Cardiac septum (tissue), 1 donor: Measurements from ENCODE around the gene ADGRB3. TPM values are rescaled to one million over a fixed set of nuclear protein-coding genes. Genes with fewer than 3 reads are reported as not detected.

Experiments used
- DNase-seq: peaks from one replicate; pipeline ENCODE4 v3.0.0-alpha.2; 2020; ENCODE audit warnings: low spot score
- intact Hi-C: fragments of 100-400 bp; cut with DNase I; formaldehyde crosslinking; loops from one replicate; pipeline ENCODE4 v1.14.0; 2022
- total RNA-seq: library from RNA; stranded (reverse); fragmentation: NEBNext Ultra II Directional; extraction: Animal tissue kit (Norgen Biotek cat#: 25700); gene quantifications from one replicate; pipeline ENCODE4 v1.2.1, GENCODE V29; 2021
- donor health status: DM: no; HTN: no; CAD: no.

ADGRB3 gene
- total RNA-seq, 1 donor from 2014 or later, result 0.51 TPM

DNA sequence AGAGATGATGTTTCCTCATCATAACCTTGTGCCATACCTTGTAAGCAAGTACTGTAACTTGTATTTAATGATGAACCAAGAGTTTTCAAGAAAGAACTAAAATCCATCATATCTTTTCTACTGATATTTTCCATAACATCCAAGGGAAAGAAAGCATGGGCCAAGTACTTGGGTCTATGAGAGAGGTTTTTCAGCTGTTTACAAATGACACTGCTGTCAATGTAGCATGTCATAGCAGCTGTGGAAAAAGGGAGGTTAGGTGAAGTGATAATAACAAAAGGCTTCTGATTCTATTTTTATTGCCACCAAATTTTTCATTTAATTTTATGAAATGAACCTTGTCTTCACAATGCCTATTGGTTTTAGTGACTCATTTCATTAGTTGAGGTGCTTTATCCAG, 679.4 kb downstream of the ADGRB3 start:
- intact Hi-C loops, result no loop called here

DNA sequence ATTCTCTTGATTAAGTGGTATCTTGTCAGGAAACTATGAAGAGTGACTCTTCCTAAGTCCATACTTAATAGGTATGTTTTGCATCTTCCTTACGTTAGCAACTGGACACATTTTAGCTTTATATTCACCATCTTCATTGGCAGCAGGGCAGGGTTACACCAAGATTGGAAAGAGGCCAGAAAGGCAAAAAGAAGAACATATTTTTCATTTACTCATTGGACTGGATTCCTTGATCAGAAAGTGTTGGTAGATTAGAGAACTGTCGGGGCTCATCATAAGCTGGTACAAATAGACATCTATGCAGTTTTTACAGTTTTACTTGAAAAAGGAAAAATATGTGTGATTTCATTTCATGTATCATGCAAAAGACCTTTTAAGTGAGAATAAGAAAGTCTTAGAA, 696.8 kb downstream of the ADGRB3 start:
- DNase-seq, result no peak
- intact Hi-C loops, result no loop called here

More for the DNA sequence above, 679.4 kb downstream of the ADGRB3 start:
- DNase-seq, result no peak

DNA sequence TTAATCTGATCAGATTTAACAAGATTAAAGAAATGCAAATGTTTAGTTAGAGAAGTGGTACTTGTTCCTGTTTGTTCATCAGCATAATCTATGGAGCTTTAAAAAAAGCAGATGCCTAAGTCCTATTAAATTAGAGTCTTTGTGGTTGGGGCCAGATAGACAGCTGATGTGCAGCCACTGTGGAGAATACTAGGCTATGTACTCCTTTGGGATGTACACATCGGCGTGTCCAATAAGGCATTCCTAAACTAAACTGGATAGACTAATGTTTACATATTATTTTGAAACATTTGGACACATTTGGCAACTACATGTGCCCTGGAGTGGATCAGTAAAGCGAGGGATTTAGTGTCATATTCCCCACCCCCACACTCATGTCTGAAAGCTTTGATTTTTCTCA, 702.2 kb downstream of the ADGRB3 start:
- intact Hi-C loops, result no loop called here
- no peak for DNase-seq

DNA sequence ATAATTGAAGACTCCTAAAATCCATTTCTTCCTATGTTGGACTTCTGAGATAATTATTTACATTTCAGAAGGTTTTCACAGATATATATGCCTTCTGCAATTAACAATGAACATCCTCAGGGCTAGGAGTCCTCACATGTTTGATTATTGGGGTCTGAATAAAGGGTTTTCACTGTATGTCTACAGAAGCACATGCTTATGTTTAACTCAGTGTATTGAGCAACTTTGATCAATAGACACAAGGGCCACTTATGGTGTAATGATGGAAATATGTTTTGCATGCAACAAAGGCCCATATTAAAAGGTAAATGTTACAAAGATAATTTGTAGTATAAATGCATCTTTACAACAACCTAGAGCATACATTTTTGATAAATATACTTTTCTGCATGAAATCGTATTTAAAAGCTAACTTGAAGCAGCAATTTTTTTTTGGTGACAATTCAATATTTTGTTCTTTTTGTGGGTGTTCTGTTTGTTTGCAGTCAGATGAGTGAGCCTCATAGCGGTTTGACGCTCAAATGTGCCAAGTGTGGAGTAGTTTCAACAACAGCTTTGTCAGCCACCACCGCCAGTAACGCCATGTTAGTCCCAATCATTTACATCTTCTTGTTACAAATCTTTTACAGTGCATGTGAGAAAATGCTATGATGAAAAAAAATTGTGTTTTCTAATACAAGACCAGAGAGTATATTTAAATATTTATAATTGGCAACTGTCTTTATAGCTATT, 703.5 kb downstream of the ADGRB3 start:
- intact Hi-C loops, result no loop called here
- no peak for DNase-seq

DNA sequence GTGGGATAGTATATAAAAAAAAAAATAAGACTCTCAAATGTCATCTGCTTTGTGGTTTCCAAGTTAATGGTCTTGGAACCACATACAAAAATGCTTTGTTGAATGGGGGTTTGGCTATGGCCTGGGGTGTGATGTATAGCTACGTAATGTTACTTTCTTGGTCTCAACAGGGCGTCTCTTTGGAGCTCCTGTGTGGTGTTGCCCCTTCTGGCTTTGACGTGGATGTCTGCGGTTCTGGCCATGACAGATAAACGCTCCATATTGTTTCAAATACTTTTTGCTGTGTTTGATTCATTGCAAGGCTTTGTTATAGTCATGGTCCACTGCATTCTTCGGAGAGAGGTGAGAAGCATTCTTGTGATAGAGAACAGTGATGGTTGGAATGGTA, 704.1 kb downstream of the ADGRB3 start:
- no peak for DNase-seq
- intact Hi-C loops, result no loop called here

DNA sequence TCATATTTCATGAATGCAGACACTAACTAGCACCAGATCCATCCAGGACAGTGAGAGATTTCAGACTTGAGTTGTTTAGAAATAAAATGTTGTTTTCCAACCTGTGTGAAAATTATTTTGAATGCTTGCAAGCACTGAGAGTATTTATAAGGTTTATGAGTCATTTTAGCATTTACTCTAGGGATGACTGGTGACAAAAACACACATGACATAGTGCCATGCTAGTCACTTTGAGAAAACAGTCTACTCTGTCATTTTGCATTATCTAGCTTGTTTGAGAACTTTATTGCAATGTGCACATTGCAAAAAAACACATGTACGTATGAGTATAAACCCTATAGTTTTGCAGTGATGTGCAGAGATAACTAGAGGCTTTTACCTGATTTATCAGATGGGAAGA, 705.1 kb downstream of the ADGRB3 start:
- no peak for DNase-seq
- intact Hi-C loops, result no loop called here

DNA sequence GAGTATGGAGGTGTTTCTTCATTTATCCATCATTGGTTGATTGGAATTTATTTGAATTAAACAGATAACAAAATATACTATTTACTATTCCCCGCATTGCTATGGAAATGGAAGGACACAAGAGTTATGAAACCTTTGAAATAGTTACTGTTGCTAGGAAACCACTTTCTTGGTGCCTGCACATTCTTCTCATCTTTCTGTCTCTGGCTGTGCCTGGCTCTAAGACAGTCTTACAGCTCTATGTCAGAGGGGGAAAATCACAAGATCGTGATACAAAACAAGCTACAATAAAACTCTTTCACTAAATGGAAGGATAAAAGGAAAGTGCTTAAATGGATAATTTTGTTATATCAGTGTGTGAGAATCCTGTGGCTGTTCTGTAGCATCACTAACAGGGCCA, 708.8 kb downstream of the ADGRB3 start:
- intact Hi-C loops, result no loop called here
- DNase-seq, result no peak

DNA sequence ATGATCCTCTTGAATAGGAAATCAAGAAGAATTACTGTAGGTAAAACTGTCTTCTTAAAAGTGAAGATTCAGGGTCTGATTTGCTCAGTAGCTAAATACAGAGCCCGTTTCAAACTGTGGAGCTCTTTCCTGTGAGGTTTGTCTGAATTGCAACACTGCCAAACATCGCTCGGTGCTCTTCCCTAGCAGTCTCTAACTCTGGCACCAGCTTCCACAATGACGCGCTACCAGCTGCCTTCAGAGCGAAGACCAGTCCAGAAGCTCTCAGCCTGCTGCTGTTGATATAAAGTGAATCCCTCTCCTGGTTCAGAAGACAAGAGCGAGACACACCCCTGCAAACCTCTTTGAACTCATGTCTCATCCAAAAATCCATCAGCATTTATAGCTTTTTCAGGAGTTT, 714.7 kb downstream of the ADGRB3 start:
- DNase-seq, result no peak
- intact Hi-C loops, result no loop called here

DNA sequence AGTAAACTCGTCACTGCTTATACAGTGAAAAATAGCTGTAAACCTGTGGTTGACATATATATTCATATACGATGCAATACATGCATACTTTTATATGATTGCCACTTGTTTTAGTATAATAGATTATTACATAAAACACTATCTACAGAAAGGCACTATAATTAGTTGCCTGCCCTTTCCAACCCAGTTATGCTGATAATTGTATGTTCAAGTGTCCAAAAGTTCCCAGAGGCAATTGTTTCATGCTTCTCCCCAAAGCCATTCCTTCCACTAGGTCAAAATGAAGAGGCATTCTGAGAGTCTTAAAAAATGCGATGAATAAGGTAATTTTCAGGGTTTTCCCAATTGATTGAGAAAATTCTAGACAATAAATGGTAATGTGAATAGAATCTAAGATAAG, 727.1 kb downstream of the ADGRB3 start:
- intact Hi-C loops, result no loop called here
- DNase-seq, result no peak

DNA sequence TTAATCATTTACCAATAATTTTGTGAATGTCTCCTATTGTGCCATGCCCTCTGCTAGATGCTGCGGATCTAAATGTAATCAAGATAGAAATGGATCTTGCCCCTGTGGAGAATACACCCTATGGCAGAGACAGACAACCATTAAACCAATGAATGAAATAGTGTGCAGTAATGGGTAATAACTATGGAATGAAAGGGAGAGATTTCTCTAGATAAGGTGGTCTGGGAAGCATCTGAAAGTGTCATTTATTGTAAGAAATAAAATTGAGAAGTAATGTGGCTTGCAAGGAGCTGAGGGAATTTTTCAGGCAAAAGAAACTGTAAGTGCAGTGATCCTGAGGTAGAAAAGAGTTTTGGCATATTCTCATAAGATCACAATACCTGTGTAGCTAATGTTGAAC, 731.7 kb downstream of the ADGRB3 start:
- intact Hi-C loops, result no loop called here

DNA sequence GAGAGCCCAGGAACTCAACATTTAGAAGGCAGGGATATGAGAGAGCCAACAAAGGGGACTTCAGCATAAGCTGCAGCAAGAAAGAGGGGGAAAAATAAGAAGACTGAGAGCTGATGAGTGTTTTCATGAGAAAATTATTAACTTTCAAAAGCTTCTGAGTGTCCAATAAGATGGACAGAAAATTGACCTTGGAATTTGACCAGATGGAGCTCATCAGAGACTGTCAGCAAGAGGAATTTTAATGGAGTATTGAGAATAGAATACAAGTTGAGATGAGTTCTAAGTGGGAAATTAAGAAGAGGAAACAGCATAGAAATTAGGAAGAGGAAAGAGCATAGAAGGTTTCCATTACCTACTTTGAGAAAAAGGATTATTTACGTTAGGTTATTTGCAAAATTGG, 733.5 kb downstream of the ADGRB3 start:
- intact Hi-C loops, result no loop called here

More for the DNA sequence above, 731.7 kb downstream of the ADGRB3 start:
- no peak for DNase-seq

DNA sequence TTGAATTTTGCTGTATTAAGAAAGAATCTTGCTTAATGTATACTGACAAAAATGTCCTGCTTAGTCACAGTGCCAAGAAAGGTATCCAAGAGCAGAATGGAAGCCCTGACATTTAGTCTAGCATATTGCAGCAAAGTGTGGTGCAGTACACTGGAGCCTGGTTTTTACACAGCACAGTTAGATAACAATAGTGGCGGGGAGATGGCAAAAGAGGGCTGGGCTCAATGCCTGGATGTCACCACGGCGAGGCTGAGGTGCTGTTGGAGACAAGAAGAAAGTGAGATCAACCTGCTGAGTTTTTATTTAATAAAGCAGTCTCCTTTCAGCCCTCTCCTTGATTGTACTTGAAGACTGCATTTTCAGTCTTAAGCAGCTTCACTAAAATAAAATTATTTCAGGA, 735.7 kb downstream of the ADGRB3 start:
- no peak for DNase-seq
- intact Hi-C loops, result no loop called here

More for the DNA sequence above, 733.5 kb downstream of the ADGRB3 start:
- no peak for DNase-seq

DNA sequence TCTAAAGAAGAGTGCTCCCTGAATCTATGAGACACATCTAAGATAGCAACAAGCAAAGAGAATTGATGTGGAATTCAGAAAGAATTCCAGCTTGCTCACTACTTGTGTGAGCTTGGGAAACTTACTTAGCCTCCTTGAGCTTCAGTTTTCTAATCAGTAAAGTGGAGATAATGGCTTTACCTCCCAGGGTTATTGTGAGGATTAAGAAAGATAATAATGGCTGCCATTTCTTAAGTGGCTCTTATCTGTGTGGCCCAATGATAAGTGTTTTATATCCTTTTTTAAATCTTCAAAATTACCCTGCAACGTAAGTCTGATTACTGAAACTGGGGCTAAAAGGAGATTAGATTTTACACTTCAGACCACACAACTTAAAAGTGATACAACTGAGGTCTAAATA, 743.2 kb downstream of the ADGRB3 start:
- intact Hi-C loops, result no loop called here

DNA sequence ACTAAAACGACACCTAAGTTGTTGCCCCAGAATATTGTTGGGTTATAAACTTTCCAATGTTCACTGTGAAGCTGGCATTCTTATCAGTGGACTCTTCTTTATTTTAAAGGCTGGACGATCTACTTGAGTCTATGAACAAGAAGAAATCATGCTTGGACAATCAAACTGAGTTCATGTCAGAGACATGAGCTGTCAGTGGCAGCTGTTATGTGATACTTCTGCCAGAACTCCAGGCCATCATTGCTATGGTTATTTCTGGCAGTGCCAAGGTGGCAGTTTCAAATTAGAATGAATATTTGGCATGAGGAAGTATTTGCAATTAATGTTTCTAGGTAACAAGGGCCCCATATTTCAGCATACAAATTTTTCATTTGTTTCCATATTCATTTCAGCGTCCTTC, 744.4 kb downstream of the ADGRB3 start:
- intact Hi-C loops, result no loop called here
- no peak for DNase-seq

More for the DNA sequence above, 743.2 kb downstream of the ADGRB3 start:
- DNase-seq, result no peak

DNA sequence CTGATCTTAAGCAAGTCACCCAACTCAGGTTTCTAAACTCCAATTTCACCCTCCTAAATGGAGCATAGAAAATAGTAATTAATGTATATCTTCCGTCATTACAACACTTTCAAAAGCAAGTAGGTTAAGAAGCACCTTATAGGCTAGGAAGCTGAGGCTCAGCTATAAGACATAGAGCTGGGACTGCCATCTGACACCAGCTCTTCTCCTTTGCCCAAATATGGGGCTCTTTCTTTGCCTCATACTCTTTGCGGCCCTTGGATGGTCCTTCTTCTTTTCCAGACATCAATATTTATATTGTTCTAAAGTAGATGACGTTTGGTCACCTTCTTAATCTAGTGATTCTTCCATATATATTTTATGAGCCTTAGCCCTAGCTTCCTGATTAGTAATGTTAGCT, 748.5 kb downstream of the ADGRB3 start:
- no peak for DNase-seq
- intact Hi-C loops, result no loop called here

DNA sequence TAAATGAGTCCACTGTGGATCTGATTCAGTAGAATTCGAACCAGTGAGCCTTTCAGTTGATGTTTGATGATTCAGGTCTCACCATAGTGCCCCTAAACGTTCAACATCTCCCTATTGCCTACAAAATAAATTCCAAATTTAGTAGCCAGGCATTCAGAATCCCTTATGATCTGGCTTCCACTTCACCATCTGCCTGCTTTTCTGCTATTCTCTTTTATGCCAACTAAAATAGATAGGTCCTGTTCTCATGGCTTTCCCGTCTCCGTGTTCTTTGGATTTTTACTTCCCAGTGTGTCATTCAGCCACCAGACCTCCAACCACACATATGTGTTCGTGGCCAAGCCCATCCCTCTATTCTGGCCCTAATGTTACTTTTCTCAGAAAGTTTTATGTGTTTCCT, 751.3 kb downstream of the ADGRB3 start:
- no peak for DNase-seq
- intact Hi-C loops, result no loop called here

DNA sequence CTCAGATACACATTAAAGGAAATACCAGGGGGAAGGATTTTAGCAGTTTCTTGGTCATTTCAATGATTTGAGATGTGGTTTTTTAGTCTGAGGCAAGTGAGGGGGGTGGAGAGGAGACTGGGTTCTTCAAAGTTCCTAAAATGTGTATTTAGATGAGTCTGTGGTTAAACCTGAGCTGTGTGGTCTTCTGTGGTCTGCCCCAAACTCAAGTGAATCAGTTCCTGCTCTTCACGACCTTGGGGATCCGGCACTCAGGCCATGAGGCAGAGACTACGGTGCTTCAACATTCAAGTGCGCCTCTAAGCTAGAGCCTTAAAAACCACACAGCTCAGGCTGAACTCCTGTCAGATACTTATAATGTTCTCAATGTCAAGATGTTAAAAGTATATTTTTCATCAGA, 755.0 kb downstream of the ADGRB3 start:
- no peak for DNase-seq
- intact Hi-C loops, result no loop called here

DNA sequence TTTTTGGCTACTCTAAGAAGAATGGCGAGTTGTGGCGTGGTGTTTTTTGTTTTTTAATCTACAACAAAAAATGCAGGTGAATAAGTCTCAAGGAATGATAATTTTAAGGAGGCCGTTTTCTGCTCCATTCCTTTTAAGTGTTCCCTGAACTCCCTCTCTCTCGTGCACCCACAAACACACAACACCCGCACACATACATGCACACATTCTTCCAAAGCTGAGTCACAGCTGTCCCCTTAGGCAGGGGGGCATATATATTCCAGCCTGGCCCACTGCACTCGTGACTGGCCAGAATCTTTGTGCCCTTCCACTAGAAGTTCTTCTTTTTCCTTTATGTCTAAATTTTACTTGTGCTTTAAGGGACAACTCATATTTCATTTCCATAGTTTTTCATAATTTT, 756.0 kb downstream of the ADGRB3 start:
- intact Hi-C loops, result no loop called here
- no peak for DNase-seq

DNA sequence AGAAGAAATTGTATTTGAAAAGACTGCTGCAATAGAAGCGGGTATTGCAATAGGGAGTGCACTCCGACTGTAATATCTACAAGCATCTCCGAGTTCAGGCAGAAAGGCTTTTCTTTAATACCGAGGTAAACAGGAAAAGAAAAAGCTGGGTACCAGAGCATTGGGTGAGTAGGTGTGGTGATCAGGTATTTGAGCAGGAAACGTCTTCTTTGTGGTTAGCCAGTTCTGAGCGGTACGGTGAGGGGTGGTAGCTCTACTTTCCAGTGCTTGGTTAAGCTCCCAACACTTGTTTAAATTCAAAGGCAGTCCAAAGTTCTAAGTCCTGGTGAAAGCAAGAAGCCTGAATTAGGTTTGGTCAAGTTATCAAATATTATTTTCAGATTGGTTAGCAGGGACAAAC, 757.7 kb downstream of the ADGRB3 start:
- no peak for DNase-seq
- intact Hi-C loops, result no loop called here

DNA sequence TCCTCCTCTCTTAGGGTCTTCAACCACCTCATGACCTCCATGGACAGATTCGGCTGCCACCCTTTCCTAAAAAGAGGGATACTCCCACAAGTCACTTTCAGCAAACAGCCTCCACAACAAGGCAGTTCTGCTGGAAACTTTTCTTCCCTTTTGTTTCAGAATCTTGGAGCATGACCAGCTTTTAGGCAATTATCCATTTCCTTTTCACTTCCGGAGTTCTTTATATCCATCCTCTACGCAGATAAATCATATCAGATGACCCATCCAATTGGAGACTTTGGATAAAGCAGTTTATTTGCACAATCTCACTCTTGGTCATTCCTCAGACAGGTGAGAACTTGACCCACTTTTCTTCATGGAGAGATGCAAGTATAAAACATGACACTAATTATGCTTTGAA, 763.2 kb downstream of the ADGRB3 start:
- intact Hi-C loops, result no loop called here
- no peak for DNase-seq

DNA sequence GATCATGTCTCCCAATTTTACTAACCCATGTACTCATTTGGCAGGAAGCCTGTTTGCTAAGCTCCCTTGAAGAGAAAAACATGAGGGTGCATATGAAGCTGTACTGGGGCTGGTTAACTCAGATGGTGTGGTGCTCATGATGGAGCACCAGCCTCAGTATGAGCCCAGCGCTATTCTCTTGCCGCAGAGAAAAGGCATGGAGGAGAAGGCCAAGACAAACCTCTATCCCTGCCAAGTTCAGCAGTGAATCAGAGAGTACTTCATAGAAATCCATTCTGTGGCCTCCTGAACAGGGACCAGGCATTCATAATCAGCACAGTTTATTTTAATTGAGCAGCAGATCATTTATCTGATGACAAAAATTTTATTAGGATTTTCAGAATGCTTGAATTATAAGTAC, 763.6 kb downstream of the ADGRB3 start:
- DNase-seq, result no peak
- intact Hi-C loops, result no loop called here

DNA sequence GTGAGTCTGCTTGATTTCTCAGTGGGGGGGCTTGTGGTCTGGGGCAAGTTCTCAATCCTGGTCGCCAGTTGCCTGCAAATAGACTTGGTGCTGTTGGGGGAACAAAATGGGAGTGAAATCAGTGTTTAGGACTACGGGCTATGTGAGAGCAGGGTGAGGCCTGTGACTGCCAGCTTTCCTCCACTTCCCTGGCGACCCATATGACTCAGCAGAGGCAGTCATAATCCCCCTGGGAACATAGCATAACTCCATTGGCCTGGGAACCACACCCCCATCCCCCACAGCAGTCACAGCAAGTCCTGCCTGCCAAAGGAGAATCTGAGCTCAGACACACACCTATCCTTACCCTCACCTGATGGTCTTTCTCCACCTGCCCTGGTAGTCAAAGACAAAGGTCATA, 773.8 kb downstream of the ADGRB3 start:
- intact Hi-C loops, result no loop called here
- no peak for DNase-seq
